Stimulated activated CD8-positive, alpha-beta memory T cell treated with anti-CD3 and anti-CD28 coated beads, Interleukin-7, amount 100 ng/mL, for 4 hours (primary cell): ENCODE data around the gene TSPAN15.
"Not testable (repeated sequence)": the region's sequence is repeated elsewhere in the genome, so short reads cannot be mapped to it uniquely, and the experiment has no call there.

Source experiments
- DNase-seq, 2 donors: peaks; one replicate each; pipeline ENCODE4 v3.0.0-alpha.2; 2020; ENCODE audit warnings: low read depth in 2 of 2

TSPAN15 gene

DNA sequence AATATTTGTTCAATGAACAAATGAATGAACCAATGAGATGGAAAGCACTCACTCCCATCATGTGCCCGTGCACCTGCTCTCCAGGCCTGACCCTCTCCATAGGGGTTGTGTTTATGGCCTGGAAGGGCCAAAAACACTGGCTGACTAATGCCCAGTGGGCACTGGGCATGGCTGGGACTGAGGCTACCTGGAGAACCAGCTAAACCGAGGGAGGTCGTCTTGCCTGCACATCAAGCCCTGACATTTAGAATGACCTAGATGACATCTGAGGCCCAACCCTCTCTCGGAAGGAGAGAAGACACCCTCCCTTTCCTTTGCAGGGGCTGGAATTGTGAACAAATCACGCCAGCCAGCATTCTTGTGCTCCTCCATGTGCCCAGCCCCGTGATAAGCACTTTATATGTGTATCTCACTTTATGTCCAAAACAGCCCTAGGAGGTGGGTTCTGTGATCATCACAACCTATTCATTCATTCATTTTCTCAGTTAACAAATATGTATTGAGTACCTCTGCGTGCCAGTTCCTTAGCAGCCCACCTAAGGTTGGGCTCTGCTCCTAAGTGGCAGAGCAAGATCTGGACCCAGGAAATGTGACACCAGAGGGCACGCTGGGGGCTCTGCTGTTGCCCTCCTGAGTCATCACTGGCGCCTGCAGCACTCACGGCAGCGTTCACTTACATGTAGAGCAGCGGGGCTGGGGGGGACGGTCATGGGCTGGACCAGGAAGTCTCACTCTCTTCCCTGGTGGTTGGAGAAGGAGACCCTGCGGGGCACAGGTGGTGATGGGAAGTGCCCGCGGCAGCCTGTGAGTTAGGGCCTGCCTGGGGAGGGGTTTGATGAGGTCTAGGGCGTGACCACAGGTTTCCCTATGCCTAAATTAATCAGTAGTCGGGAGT lies 52.0 kb downstream of the TSPAN15 start:
- no peak for DNase-seq

DNA sequence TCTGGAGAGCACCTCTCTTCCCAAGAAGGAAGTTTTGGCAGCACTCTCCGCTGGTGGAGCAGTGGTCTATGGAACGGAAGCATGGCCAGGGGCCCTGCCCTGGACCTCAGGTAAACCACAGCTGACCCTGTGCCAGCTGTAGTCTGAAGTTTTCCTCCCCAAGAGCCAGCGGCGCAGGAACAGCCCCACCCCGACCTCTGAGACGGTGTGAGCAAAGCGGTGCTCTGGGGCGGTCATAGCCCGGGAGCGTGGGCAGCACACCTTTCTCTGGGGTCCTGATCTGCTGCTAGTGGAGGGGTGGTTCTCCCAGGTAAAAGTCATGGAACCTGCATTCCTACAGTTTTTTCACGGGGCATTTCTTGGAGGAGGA lies 52.6 kb downstream of the TSPAN15 start:
- DNase-seq, result no peak

DNA sequence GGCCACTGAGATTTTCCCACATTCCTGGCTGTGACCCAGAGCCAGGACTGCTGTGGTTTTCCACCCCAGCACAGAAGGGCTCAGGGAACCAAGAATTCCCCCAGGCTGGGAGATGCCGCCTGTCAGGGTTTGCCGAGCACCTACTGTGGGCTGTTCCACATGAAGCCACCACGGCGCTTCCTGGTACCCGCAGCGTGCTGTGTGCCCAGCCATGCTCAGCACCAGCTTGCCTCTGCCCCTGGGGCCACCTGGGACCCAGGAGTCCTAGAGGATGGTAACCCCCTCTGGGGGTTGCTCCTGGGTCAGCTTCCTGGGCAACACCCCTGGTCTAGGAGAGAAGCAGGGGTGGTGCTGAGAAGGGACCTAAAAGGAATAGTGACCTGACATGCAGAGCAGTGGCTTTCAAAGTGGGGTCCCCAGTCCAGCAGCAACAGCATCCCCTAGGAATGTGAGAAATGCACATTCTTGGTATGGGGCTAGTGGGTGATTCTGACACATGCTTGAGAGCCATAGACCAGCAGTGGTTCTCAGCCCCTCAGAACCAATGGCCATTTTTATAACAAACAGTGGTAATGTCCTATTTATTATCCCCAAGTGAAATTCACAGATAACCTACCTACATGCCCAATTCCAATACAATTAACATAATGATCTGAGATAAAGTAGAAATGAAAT lies 53.4 kb downstream of the TSPAN15 start:
- no peak for DNase-seq

DNA sequence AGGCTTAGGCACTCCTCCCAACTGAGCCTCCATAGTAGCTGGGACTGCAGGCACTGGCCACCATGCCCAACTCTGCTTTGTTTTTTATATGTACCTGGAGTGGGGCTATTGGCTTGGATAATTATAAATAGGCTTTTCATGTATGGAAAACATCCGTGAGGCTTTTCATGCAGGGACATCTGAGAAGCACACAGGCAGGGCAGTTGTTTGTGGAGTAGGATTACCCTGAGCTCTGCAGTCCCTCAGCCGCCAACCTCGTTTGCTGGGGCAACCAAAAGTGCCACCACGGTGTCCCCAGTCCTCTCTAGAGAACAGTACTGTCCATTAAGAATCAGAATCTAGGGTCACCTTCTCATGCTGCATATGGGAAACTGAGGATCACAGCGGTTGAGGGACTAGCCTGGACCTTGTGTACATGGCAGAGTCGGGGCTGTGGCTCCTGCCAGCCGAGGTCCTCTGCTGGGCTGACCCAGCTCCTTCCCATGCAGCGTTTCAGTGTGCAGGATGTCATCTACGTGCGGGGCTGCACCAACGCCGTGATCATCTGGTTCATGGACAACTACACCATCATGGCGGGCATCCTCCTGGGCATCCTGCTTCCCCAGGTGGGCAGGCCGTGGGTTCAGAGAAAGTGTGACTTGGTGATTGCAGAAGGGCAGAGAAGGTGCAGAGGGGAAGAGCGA lies 54.5 kb downstream of the TSPAN15 start:
- no peak for DNase-seq

DNA sequence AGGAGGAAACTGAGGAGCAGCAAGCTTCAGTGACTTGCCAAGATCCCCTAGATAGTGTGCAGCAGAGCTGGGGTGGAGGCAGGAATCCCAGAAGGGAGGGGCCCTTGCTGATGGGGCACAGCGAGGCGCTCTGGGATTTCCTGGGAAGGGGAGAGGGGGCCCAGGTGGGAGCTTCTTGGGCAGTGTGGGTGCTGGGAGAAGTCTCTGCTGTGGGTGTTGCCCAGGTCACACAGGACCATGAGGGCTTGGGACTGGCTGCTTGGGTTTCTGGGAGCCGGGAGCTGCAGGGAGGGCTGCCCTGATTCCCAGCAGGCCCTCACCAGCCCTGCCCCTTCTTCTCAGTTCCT lies 55.2 kb downstream of the TSPAN15 start:
- DNase-seq, result no peak

DNA sequence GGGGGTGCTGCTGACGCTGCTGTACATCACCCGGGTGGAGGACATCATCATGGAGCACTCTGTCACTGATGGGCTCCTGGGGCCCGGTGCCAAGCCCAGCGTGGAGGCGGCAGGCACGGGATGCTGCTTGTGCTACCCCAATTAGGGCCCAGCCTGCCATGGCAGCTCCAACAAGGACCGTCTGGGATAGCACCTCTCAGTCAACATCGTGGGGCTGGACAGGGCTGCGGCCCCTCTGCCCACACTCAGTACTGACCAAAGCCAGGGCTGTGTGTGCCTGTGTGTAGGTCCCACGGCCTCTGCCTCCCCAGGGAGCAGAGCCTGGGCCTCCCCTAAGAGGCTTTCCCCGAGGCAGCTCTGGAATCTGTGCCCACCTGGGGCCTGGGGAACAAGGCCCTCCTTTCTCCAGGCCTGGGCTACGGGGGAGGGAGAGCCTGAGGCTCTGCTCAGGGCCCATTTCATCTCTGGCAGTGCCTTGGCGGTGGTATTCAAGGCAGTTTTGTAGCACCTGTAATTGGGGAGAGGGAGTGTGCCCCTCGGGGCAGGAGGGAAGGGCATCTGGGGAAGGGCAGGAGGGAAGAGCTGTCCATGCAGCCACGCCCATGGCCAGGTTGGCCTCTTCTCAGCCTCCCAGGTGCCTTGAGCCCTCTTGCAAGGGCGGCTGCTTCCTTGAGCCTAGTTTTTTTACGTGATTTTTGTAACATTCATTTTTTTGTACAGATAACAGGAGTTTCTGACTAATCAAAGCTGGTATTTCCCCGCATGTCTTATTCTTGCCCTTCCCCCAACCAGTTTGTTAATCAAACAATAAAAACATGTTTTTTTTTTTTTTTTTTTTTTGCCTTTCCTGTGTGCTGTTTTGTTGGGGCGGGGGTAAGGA lies 55.8 kb downstream of the TSPAN15 start:
- DNase-seq, result no peak

DNA sequence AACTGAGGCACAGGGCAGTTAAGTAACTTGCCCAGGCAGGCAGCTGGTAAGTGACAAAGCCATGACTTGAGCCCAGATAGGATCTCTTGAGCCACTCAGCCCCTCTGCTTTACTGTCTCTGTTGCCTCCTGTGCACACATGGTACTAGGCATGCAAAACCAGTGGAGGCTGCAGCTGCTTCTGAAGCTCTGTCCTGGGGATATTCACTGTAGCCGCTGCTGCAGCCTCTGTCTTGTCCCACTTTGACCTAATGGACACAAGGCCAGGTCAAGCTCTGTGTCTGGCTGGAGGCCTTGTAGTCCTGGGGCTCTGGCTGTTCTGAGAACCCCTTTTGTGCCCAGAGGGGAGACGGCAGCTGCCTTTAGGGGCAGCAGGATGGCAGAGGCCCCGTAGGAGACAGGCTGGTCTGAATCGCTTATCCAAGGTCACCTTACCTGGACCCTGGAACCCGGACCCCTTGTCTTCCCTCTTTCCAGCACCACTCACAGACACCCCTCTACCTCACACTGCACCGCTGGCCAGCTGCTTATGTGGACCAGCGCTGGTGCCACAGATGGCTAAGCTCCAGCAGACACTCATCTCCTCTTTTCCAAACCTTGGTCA lies 57.6 kb downstream of the TSPAN15 start:
- no peak for DNase-seq

DNA sequence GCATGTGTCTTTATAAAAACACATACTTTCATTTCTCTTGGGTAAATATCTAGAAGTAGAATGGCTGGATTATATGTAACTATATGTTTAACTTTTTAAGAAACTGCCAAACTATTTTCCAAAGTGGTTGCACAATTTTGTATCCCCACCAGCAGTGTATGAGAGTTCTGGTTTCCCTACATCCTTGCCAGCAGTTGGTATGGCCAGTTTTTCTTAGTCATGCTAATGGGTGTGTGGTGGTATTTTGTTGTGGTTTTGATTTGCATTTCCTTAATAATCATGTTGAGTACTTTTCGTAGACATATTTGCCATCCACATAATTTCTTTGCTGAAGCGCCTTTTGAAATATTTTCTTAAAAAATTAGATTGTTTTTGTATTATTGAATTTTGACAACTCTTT lies 61.6 kb downstream of the TSPAN15 start:
- no peak for DNase-seq

DNA sequence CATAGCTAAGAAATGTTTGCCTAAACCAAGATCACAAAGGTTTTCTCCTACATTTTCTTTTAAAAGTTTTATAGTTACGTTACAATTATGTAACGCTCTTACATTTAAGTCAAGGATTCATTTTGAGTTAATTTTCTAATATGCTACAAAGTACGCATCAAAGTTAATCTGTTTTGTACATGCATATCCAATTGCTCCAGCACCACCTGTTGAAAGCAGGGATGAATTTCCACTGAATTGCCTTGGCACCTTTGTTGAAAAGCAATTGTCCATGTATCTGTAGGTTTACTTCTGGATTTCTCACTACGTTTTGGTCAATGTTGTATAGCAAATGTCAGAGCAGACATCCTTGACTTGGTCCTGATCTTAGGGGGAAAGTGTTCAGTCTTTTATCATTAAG lies 62.4 kb downstream of the TSPAN15 start:
- DNase-seq, result no peak

DNA sequence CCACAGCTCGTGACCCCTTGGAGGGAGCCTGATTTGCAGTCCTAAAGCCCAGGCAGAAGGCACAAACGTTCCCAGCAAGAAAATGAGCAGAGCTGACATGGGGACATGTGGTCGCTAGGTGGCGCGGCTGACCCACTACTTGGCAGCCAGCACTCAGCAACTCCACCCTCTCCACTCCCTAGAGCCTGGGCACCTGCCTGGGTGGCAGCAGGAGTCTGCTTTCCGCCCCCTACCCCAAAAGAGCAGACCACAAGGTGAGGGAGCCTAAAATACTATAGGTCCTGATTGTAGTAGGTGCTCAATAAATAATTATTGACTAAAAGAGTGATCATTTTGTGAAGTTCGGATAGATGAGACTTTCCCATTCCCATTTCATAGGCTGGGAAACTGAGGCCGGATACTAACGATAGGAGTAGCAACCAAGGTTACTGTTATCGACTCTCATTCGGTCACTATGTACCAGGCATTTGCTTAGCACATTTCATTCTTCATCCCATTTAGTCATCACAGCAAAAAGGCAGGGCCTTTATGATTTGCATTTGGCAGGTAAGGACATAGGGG lies 64.5 kb downstream of the TSPAN15 start:
- peak; percentile 52 to 53 for DNase-seq

DNA sequence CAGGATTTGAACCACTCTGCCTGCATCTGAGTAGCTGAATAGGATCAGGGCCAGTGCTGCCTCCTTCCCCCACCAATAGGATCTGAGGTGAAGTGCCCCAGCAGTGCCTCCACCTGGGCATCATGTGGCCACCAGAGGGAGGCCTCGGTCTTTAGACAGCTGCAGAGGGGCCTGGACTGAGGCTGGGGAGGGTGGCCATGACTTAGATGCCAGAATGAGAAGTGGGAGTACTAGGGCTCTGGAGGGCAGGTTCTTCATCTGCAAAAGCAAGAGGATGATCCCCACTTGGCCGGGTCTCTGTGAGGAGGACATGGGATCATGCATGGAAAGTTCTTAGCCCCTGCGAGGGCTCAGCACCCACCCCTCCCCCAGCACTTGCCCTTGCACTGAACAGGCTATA lies 65.1 kb downstream of the TSPAN15 start:
- no peak for DNase-seq

DNA sequence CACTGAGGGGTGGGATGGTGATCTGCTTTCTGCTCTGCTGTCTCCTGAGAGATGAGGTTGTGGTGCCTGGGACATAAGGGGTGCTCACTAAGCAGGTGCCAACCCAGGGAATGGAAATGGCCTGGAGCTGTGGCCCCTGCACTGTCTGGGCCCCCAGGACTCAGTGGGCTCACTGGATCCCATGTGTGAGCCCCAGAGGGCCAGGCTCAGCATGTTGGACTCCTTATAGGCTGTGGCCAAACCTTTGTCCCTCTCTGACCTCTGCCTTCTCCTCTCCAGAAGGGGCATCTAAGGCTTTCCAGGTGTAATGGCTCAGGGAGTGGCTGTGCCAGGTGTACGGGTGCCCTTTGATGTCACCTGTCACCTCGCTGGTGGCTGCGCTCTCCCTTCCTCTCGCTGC lies 65.5 kb downstream of the TSPAN15 start:
- no peak for DNase-seq

DNA sequence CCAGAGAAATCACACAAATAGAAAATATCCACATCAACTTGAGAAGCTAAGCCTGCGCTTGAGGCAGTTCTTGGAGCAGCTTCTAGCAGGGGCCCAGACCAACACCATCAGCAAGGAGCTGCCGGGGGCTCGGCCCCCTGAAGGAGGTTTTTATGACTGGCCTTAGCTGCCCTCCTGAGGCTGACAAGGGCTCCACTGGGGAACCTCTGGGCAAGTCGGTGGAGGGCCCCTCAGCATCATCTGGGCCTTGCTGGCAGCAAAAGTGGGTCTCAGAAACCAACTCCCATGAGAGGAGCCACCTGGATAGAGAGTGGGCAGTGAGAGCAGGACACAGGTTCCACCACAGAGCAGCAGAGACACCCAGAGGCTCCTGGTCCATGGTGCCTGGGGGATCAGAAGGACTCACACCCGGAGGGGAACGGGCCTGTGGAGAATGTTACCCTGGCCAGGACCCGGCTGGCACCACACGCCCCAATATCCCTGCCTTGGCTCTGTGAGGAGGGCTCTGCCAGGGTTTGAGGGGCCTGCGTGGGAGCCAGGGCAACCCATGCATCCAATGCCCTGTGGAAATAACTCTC lies 66.1 kb downstream of the TSPAN15 start:
- no peak for DNase-seq

DNA sequence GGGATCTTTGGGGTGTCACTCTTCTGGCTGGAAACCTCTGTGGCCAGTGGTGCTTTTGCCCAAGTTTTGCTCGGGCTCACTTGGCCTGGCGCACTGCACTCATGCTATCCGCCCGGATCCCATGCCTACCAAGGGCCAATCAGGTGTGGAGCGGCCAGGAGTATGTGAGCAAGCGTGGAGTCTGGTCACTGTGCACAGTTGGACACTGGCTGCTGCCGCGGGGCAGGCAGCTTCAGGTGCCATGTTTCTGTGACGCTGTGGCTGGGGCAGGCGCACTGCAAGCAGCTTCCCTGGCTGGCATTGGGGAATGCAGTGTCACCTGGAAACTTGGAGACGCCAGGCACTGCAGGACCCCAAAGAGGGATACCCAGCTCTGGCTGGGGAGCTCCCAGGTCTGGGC lies 76.7 kb downstream of the TSPAN15 start:
- DNase-seq, result no peak

DNA sequence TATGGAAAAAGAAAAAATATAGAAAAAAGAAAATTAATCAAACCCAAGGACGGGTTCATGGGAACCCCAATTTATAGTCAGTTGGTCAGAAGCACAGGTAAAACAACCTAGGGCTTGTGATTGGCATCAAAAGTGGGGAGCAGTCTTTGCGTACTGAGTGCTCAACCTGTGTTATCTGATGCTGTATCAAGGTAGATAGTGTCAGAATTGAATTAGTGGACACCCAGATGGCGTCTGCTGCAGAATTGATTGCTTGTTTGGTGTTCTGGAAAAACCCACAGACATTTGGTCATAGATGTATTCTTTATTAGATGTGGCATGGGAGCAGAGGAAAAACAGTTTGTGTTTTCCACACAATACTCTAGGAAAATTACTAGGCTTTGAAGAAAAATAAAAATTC lies 82.4 kb downstream of the TSPAN15 start:
- no peak for DNase-seq

DNA sequence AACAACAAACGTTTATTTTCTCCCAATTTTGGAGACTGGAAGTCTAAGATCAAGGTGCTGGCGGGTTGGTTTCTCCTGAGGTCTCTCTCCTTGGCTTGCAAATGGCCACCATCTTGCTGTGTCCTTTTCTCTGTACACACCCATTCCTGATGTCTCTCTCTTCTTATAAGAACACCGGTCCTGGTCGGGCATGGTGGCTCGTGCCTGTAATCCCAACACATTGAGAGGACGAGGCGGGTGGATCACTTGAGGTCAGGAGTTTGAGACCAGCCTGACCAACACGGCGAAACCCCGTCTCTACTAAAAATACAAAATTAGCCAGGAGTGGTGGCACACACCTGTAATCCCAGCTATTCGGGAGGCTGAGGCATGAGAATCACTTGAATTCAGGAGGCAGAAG lies 85.3 kb downstream of the TSPAN15 start:
- not testable (repeated sequence) for DNase-seq

DNA sequence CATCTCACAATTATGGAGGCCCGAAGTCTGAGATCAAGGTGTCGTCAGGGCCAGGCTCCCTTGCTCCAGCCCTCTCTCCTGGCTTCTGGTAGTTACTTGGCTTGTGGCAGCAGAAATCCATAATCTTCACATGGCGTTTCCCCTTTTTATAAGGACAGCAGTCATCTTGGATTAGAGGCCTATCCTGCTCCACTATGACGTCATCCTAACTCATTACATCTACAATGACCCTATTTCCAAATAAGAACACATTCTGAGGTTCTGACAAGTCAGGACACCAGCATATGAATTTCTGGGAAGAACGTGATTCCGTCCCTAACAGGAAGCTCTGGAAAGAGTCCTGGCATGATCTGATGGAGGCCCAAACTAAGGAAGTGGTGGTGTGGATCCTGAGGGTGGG lies 86.2 kb downstream of the TSPAN15 start:
- DNase-seq, result no peak

DNA sequence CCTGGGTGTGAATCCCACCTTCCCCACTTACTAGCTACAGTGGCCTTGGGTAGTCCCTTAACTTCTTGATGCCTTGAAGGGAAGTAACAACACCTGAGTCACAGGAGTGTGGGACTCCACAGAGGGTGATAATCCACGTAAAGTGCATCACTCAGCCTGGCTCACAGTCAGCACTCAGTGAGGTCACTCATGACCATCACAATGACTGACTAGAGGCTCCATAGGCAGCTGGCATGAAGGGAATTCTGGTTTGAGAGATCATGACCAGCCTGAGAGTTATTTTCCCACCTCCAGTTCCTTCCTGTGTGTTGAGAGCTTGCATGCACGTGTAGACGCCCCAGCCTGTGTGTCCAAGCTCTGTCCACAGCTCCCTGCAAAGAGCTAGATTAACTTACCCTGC lies 87.2 kb downstream of the TSPAN15 start:
- DNase-seq, result no peak

DNA sequence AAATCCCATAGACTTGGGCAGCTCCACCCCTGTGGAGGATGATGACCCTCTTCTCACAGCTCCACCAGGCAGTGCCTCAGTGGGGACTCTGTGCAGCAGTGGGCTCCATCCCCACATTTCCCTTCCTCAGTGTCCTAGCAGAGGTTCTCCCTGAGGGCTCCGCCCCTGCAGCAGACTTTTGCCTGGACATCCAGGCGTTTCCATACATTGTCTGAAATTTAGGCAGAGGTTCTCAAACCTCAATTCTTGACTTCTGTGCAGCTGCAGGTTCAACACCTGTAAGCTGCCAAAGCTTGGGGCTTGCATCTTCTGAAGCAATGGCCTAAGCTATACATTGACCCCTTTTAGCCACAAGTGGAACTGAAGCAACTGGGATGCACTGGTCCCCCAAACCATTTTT lies 90.2 kb downstream of the TSPAN15 start:
- DNase-seq, result no peak

DNA sequence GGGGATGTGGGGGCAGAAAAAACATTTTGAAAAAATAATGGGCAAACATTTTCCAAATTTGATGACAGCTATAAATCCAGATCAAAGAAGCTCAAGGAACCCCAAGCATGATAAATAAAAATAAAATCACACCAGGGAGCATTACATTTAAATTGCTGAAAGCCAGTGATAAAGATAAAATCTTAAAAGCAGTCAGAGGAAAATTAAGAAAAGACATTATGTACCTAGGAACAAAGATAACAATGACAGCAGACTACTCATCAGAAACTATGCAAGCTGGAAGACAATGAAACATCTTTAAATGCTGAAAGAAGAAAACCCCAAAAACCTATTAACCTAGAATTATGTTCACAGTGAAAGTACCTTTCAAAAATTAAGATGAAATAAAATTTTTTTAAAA lies 98.7 kb downstream of the TSPAN15 start:
- no peak for DNase-seq

DNA sequence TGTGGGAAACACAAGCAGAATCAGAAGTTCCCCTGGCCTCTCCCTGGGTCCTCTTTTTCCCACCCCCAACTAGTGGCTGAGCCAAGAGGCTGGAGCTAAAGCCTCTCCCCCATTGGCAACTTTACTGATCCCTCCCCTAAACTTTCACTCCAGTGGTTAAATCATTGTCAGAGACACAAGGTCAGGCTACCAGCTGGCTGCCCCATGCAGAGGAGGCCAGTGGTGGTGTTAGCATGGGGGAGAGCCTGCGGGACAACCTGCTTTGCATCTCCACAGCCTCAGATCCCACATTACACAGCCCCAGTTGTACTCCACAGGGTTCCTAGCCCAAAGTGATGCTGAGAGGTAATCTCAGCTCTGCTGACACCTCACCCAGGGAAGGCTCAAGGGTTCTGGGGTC lies 101.0 kb downstream of the TSPAN15 start:
- no peak for DNase-seq
